Stimulated activated CD8-positive, alpha-beta memory T cell treated with anti-CD3 and anti-CD28 coated beads, Interleukin-12 subunit alpha, Interleukin-12 subunit beta, amount 100 ng/mL, for 24 hours (primary cell): ENCODE results near the gene LRRC73.
A peak's percentile ranks its signal among the peaks of the same experiment; 100 is the strongest.
"Not testable (repeated sequence)": the region's sequence is repeated elsewhere in the genome, so short reads cannot be mapped to it uniquely, and the experiment has no call there.

Experiments used
- DNase-seq: peaks from one replicate; pipeline ENCODE4 v3.0.0-alpha.2; 2020; ENCODE audit errors: extremely low read depth

Gene LRRC73, protein sequence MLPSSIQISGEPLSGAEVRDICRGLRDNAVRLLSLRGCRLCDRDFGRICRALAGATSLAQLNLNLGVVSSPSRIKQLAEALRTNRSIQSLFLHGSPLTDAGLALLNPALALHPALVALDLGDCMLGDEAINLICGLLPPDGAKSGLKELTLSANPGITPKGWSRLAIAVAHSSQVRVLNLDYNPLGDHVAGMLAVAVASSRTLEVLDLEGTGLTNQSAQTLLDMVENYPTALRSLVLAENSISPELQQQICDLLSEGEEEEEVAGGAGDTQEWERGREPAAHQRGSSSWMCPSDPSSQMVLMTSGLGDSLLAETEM

DNA sequence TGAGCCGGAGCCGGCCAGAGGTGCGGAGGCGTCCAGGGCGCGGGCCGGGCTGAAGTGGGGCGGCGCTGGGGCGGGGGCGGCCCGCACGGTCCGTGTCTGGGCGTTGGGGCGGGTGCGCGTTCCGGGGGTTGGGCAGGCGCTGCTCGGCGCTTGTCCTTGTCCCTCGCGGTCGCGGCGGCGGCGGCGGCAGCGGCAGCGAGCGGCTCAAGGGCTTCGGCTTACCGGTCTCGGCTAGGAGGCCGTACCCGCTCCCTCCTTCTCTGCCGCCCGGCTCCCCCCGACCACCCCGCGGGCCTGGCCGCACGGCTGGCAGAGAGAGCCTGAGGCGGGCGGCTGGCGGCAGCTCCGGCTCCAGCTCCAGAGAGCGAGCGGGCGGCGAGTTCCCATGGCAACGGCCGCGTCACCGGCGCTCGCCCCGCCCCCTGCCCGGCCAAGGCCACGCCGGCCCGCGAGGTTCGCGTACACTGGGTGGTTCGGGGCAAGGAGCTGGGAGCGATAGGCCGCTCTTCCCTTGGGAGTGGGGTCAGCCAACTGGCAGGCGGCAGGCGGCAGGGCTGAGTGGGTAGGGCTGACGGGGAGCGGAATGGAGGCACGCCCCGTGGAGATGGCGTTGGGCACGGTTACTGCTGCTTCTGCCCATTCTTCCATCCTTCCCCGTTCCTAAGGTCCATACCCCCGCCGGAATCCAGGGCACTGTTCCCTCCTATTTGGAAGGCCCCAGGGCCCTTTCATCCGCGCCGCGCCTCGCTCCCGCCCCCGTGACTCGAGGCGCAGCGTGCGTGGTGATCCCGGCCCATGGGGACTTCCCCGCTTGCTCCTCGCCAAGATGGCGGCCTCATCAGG is at the start of gene LRRC73:
TSS of gene LRRC73 (minus strand) at position 363 of the 843 bp plus-strand sequence. CDS start 561 bp downstream, outside the sequence.
- peak; percentile 49 for DNase-seq

DNA sequence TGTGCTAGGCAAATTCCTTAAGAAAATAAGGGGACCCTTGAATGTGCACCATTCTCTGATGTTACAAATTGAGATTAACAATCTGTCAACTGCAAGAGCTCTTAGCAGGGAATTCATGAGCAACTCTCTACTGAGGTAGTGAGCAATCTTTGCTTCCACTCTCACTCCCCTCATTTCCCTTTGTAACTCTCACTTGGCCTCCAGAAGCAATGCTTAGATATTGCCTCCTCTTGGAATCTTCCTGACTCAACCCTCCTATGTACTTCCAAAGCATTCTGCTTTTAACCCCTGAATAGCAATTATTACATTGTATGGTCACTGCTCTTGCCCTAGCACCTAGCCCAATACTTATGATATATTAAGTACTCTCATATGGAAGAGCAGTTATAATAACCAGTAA is 49.2 kb upstream of the LRRC73 start:
- no peak for DNase-seq

DNA sequence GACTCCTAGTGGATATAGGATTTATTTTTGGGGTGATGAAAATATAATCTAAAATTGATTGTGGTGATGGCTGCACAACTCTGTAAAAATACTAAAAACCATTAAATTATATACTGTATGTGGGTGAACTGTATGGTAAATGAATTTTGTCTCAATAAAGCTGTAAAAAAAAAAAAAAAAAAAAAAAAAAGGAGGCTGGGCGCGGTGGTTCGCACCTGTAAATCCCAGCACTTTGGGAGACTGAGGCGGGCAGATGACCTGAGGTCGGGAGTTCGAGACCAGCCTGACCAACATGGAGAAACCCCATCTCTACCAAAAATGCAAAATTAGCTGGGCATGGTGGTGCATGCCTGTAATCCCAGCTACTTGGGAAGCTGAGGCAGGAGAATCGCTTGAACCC is 47.5 kb upstream of the LRRC73 start:
- DNase-seq = not testable (repeated sequence)

DNA sequence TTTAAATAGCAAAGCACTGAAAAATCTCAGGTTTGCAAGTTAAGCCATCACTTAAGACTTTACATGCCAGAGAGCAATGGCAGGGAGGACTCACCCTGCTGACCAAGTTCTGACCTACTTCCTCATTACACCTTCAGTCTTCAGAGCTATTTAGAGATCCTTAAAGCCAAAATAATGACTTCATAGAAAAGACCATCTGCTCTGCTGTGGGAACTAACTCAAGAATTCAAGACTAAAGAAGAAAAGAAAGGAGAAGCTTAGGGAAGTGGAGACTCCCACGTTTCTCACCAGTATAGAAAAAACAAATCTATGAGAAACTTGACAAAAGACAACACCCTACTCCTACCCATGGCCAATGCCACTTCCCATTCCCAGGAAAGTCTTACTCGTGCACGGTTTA is 37.1 kb upstream of the LRRC73 start:
- no peak for DNase-seq

DNA sequence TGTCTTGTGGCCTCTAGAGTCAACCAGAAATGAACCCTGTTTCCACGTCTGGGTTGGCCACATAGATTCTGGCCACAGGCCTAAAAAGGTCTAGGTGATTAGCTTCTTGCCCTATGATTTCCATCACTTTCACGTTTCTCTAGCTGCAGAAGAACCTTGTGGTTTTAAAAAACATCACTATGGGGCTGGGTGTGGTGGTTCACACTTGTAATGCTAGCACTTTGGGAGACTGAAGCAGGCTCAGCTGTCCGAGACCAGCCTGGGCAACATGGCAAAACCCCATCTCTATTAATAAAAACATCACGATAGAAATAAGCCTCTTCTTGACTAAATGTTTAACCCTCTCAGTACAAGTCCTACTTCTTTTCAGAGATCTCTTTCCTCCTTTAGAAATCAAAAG is 34.3 kb upstream of the LRRC73 start:
- DNase-seq = no peak

DNA sequence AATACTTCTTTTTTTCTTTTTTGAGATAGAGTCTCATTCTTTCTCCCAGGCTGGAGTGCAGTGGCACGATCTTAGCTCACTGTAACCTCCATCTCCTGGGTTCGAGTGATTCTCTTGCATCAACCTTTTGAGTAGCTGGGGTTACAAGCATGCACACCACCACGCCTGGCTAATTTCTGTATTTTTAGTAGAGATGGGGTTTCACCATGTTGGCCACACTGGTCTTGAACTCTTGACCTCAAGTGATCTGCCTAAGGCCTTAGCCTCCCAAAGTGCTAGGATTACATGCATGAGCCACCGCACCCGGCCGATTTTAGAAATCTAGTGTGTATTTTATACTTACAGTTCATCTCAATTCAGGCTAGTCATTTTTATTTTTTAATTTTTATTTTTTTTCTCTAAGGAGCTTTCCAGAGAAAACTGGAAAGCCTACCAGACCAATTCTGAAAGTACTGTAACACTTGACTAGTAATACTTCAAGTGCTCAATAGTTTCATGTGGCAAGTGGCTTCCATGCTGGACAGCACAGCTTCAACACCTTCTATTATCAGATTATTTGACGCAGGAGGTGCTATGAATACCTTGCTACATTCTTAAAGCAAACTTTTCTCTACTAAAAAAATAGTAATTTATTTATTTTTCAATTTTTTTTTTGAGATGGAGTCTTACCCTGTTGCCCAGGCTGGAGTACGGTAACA is 31.8 kb upstream of the LRRC73 start:
- no peak for DNase-seq

DNA sequence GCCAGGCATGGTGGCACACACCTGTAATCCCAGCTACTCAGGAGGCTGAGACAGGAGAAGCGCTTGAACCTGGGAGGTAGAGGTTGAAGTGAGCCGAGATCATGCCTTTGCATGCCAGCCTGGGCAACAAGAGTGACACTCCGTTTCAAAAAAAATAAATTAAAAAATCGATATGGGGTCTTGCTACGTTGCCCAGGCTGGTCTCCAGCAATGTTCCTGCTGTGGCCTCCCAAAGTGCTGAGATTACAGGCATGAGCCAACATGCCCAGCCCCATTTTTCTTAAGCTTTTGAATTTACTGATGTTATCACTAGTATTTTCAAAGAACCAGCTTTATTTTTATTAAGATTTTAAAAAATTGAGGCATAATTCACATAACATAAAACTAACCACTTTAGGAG is 30.4 kb upstream of the LRRC73 start:
- no peak for DNase-seq

DNA sequence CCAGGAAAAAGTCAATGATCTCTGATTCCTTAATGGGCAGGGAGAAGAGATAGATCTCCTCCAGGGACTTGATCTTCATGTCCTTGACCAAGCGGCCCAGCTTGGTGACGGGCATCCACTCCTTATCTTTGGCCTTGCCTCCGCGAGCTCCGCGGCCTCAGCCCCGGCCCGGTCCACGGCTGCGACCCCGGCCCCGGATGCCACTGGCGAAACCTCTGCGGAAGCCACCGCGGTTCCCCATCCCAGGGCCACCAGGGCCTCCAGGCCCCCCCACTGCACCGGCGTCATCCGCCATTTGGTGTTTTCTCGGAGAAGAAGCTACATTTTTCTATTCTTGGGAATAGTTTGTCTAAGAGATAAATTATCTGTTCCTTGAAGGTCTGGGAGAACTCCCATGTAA is 29.3 kb upstream of the LRRC73 start:
- not testable (repeated sequence) for DNase-seq

DNA sequence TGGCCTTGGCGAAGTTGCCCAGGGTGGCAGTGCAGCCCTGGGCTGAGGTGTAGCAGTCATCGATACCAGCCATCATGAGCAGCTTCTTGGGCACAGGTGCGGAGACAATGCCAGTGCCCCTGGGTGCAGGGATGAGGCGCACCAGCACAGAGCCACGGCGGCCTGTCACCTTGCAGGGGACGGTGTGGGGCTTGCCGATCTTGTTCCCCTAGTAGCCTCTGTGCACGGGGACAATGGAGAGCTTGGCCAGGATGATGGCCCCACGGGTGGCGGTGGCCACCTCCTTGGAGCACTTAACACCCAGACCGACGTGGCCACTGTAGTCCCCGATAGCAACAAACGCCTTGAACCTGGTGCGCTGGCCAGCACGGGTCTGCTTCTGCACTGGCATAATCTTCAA is 28.8 kb upstream of the LRRC73 start:
- not testable (repeated sequence) for DNase-seq

DNA sequence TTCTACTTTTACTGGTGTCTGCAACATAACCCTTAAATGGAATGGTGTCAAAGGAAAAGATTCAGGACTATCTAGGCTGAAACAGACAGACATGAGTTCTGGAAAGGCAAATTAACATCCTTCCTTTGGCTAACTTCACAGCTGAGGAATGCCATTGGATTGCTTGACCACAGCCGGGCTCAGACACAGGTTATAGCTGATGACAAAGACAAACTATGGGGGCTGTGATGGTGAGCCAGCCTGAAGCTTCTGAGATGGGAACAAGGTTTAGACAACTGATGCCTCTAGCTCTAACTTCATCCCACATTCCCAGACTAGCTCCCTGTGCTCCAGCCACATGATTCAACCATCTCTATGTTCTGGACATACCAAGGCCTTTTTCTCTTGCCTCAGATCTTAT is 22.1 kb upstream of the LRRC73 start:
- no peak for DNase-seq

DNA sequence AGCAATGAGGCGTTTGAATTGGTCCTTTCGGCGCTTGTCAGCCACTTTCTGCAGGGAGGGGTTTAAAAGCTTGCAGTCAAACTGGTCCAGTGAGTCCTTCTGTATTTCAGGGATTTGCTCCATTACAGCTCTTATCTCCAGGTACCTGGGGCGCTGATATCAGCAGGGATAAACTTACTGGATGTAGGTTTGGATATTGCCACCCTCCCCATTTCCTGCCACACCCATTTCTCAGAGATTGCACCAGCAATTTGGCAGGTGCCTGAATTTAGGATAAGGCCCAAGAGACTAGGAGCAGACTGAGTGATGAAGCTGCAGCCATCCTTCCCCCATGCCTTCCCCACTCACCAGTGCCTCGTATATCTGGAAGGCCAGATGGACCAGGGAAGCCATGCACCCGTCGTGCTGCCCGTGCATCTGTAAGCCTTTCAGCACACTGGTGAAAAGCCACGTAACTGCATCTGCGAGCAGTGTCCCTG is 14.4 kb upstream of the LRRC73 start:
- DNase-seq = no peak

DNA sequence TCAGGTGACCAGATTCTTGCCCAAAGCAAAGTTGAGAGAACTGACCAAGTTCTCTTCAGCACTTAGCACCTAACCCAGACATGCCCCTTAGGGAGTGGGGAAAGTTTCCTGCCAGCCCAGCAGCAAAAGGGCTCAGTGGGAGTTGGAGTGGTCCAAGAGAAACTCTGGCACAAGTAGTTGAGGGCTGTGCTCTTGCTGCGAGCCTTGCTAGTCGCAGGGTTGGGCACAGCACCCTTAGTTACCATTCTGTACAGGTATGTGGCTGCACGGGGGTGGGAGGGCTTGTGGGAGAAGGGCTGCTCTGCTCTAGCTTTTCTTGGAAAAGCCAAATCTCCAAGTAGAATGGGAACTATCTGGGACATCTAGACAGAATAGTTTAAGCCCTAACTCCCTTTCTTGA is 13.1 kb upstream of the LRRC73 start:
- no peak for DNase-seq

DNA sequence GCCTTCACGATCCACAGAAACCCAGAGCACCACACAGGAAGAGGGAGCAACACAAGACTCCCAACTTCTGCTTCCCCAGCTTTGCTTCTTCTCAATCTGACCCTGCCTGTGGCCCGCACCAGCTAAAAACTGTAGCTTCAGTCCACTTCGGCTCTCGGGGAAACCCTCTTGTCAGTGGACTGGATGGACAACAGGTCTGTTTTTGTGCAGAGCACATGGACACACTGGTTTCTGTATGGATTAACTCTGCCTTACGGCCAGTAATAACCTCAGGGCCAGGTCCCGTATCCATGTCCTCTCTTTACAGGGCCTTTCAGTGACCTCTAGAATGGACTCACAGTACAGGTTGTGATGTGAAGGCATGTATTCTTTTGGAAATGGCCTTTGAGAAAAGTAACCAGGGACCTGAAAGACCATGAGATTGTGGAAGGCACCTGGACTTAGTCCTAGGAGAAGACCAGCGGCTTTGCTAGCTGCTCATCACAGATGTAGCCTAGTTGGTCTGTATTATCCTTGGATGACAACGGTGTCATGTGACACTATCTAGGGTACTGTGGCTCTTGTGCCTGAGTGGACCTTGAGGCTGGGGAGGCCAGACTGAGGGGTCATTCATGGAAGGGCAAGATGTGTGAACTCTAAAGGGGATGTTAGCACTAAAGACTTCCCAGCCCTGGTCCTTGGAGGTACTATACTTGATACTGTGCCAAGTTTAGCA is 12.6 kb upstream of the LRRC73 start:
- no peak for DNase-seq

DNA sequence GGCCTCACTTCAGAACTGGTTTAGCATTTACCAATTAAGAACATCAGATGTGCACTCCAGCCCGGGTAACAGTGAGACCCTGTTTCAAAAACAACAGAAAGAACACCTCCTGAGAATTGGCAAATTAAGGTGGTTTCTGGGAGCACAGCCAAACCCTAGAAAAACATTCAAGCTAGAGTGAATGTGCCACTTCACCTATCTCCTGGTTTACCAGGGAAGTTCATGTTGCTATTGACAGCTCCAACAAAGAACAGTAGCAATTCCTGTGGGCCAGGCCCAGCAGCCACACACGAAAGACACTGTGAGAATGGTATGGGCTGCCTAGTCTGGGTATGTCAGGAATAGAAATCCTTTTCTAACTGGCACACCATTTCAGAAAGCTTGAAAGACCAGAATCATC is 11.7 kb upstream of the LRRC73 start:
- no peak for DNase-seq

DNA sequence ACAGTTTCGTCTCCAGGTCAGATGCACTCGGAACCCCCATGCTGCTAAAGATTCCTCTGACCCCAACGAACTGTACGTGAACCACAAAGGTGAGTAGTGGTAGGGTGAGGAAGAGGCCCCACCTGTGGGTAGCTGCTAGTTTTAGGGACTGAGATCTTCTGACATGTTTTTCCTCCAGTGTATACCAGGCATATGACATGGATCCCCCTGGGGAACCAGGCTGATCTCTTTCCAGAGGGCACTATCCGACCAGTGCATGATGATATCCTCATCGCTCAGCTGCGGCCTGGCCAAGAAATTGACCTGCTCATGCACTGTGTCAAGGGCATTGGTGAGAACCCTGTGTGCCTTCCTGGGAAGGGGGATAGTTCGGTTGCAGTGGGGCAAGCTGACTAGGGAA is 10.0 kb upstream of the LRRC73 start:
- DNase-seq = no peak

DNA sequence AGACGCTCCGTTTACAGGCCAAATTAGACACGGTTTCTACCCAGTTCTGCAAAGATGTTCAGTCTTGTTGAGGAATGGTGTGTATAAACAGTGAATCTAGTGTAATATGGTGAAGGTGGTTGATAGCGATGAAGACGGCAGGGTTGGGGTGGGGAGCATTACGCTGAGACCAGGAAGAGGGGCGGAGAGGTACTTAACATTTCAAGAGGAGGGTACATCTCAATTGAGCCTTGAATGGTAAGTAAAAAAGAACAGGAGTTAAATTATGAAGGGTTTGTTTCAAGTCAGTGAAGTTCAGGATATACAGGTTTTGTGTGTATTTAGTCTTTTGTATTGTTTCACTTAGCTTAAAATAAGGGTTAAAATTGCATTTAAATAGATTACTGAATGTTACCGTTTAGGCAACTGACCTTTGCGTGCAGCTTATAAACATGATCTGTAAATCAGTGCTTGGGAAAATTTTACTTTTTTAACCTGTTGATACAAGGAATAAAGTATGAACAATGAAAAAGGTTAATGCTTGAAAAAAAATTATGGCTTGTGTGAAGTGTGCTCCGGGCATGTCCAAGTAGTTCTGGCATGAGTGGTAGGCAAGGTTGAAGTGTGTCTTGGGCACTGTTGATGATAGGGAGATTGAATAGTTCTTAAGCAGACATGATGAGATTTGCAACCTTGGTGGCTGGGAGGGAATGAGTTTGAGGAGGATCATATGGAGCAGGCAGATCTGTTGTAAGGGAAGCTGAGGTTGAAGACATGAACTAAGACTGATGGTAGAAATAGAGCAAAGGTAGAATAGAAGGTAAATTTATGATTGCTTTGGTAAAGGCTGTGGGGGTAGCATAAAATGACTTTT is 7.6 kb upstream of the LRRC73 start:
- no peak for DNase-seq

DNA sequence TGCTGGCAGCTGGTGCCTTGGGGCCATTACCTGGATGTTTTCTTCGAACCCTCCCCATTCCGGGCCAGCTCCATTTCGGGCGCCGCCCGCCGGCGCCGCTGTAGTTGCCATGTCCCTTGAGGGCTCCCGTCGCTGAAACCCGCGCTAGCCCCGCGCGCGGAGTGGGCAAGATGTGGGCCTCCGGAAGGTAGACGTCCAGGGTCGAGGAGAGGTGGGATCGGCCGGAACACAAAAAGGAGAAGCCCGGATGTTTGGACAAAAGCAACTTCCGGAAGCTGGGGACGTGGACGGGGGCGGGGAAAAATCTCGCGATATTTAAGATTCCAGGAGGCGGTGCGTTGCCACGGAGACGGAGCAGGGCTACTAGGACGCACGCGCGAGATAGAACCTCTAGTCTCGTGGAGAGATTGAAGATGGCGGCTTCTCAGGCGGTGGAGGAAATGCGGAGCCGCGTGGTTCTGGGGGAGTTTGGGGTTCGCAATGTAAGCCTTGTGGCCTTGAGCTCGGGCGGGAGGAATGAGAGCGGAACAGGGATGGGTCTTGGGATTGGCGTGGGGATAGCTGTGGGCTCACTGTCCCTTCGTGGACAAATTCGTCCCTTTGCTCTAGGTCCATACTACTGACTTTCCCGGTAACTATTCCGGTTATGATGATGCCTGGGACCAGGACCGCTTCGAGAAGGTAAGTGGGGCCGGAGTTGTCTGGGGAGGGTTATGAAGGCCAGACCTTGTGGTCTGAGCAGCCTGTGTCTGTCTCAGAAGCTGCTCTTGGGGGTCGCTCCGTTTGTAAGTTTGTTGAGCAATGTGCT is 6.8 kb upstream of the LRRC73 start, which contains the start of the genes POLR1C and YIPF3:
TSS of gene POLR1C (plus strand) at position 393 of the 808 bp plus-strand sequence. CDS start at position 414, 21 bp downstream.
TSS of gene YIPF3 (minus strand) at position 230 of the 808 bp plus-strand sequence. CDS start at position 111, 119 bp downstream.
- peak; percentile 94 for DNase-seq

DNA sequence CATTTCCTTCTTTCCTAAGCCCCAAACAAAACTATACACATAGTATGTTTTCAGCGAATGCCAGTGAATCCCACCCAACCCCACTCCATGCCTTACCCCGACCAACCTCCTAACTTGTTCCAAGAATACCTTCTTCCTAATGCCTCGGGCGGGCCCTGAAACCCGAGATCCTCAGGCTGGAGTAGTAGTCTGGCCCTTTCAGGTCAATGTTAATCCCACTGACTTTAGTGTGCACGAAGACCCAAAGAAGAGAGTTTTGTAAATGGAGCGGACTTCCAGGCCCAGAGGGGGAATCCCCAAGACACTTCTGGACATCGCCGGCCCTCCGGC is 6.2 kb upstream of the LRRC73 start:
- DNase-seq = no peak

DNA sequence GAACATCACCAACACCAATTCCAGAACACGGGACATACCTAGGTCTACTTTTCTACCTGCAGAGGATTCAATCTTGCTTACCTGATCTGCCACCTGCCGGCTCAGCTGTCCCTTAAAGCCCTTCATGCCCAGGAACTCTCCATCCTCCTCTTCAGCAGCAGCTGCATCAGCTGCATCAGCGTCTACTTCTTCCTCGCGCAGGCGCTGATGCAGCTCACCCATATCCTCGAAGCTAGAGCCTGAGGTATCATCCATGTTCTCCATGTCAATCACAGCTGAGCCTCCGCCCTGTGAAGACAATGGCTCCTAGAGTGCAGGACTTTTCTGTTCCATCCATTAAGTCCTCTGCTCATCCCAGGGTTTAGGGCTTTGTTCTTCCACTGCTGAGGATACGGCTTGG is 5.7 kb upstream of the LRRC73 start:
- no peak for DNase-seq
